Natural killer cell treated with Interleukin-12 subunit alpha and Interleukin-12 subunit beta and Interleukin-15 and Interleukin-18, amount 100 ng/mL, for 72 hours (primary cell): ENCODE measurements around the gene CACNA2D3. TPM values are rescaled to one million over a fixed set of nuclear protein-coding genes. Genes with fewer than 3 reads are reported as not detected.

ENCODE experiments used
- ATAC-seq, 2 donors: fragments of 150-1000 bp; cut with Tn5 transposase in 1 of 2; sonication (Bioruptor Pico), chemical (Tn5 transposase) in 1 of 2; 2 replicates each; pipeline ENCODE4 v1.10.0; 2021
- DNase-seq: peaks from one replicate; pipeline ENCODE4 v3.0.0; 2022; ENCODE audit warnings: low spot score
- H3K27ac Mint-ChIP-seq, 2 donors: 1 replicate in 1 of 2; 2 replicates in 1 of 2; pipeline ENCODE4 v1.8.0; 2022; ENCODE audit warnings: mixed read lengths in 2 of 2, mild to moderate bottlenecking in 1 of 2, moderate library complexity in 1 of 2
- H3K27me3 Mint-ChIP-seq, 2 donors: 1 replicate in 1 of 2; 2 replicates in 1 of 2; pipeline ENCODE4 v1.8.0; 2022; ENCODE audit warnings: mixed read lengths in 2 of 2
- H3K36me3 Mint-ChIP-seq: one replicate; pipeline ENCODE4 v1.8.0; 2022; ENCODE audit warnings: mixed read lengths
- H3K4me1 Mint-ChIP-seq, 2 donors: 1 replicate in 1 of 2; 2 replicates in 1 of 2; pipeline ENCODE4 v1.8.0; 2022; ENCODE audit warnings: low read depth in 2 of 2, mixed read lengths in 2 of 2, mild to moderate bottlenecking in 1 of 2
- H3K4me3 Mint-ChIP-seq: one replicate; pipeline ENCODE4 v1.8.0; 2022; ENCODE audit warnings: mixed read lengths
- H3K9me3 Mint-ChIP-seq: 2 replicates; pipeline ENCODE4 v1.8.0; 2022; ENCODE audit warnings: mixed read lengths
- total RNA-seq, 2 donors: library from RNA; stranded (reverse); gene quantifications; one replicate each; pipeline ENCODE4 v1.2.3, GENCODE V29; 2022

The CACNA2D3 gene
- total RNA-seq, 2 donors from 2014 or later = not detected

GRCh38 chr3:54232618-54233017, 110.3 kb downstream of the CACNA2D3 start:
- H3K9me3 Mint-ChIP-seq = peaks cover 3% of the 10 kb centered on the region
- ATAC-seq (no peak), DNase-seq (no peak)
- H3K36me3 Mint-ChIP-seq = no peaks in the 10 kb centered on the region
- H3K4me1 Mint-ChIP-seq = no peaks in the 10 kb centered on the region
- H3K27ac Mint-ChIP-seq = no peak overlapping the region
- no peak overlapping the region for H3K4me3 Mint-ChIP-seq
- peaks cover 2 to 11% of the 10 kb centered on the region in 2 donors for H3K27me3 Mint-ChIP-seq

GRCh38 chr3:54235998-54236397, 113.6 kb downstream of the CACNA2D3 start:
- H3K27me3 Mint-ChIP-seq = peaks cover 2 to 15% of the 10 kb centered on the region in 2 donors
- no peaks in the 10 kb centered on the region for H3K4me1 Mint-ChIP-seq
- H3K27ac Mint-ChIP-seq = no peak overlapping the region
- no peak overlapping the region for H3K4me3 Mint-ChIP-seq
- peaks cover 3% of the 10 kb centered on the region for H3K9me3 Mint-ChIP-seq
- ATAC-seq (no peak), DNase-seq (no peak)
- no peaks in the 10 kb centered on the region for H3K36me3 Mint-ChIP-seq

GRCh38 chr3:54237109-54237508, 114.8 kb downstream of the CACNA2D3 start:
- peaks cover 3% of the 10 kb centered on the region for H3K9me3 Mint-ChIP-seq
- no peaks in the 10 kb centered on the region for H3K36me3 Mint-ChIP-seq
- no peak overlapping the region for H3K27ac Mint-ChIP-seq
- no peaks in the 10 kb centered on the region for H3K4me1 Mint-ChIP-seq
- no peak overlapping the region for H3K4me3 Mint-ChIP-seq
- H3K27me3 Mint-ChIP-seq = peaks cover 2 to 15% of the 10 kb centered on the region in 2 donors
- no peak for ATAC-seq
- no peak for DNase-seq

GRCh38 chr3:54237788-54238502, 115.6 kb downstream of the CACNA2D3 start:
- H3K27me3 Mint-ChIP-seq = peaks cover 2 to 15% of the 10 kb centered on the region in 2 donors
- no peak overlapping the region for H3K27ac Mint-ChIP-seq
- H3K9me3 Mint-ChIP-seq = peaks cover 3% of the 10 kb centered on the region
- H3K4me3 Mint-ChIP-seq = no peak overlapping the region
- H3K4me1 Mint-ChIP-seq = no peaks in the 10 kb centered on the region
- no peak for DNase-seq
- H3K36me3 Mint-ChIP-seq = no peaks in the 10 kb centered on the region
- ATAC-seq = no peak

- H3K4me1 Mint-ChIP-seq = no peaks in the 10 kb centered on the region
Observed at GRCh38 chr3:54240309-54240708, 118.0 kb downstream of the CACNA2D3 start.

GRCh38 chr3:54243056-54243931, 120.9 kb downstream of the CACNA2D3 start:
- H3K4me3 Mint-ChIP-seq = no peak overlapping the region
- H3K36me3 Mint-ChIP-seq = no peaks in the 10 kb centered on the region
- no peaks in the 10 kb centered on the region for H3K9me3 Mint-ChIP-seq
- no peaks in the 10 kb centered on the region for H3K4me1 Mint-ChIP-seq
- ATAC-seq (peak in 1 of 2 donors; percentile 20), DNase-seq (no peak)
- H3K27ac Mint-ChIP-seq = no peak overlapping the region
- peaks cover 0 to 5% of the 10 kb centered on the region in 2 donors for H3K27me3 Mint-ChIP-seq

More at GRCh38 chr3:54240309-54240708, 118.0 kb downstream of the CACNA2D3 start:
- Mint-ChIP-seq H3K4me3 (no peak overlapping the region), H3K36me3 (no peaks in the 10 kb centered on the region), H3K9me3 (no peaks in the 10 kb centered on the region), H3K27me3 (peaks cover 0 to 5% of the 10 kb centered on the region in 2 donors), H3K27ac (no peak overlapping the region)
- DNase-seq (no peak), ATAC-seq (no peak)

- Mint-ChIP-seq H3K27ac (no peak overlapping the region), H3K36me3 (no peaks in the 10 kb centered on the region), H3K27me3 (peaks cover 0 to 3% of the 10 kb centered on the region in 2 donors), H3K4me1 (no peaks in the 10 kb centered on the region), H3K4me3 (no peak overlapping the region), H3K9me3 (no peaks in the 10 kb centered on the region)
- peak in 1 of 2 donors; percentile 36 for ATAC-seq
- DNase-seq = no peak
Observed at GRCh38 chr3:54243960-54244682, 121.8 kb downstream of the CACNA2D3 start.

GRCh38 chr3:54251705-54252104, 129.4 kb downstream of the CACNA2D3 start:
- H3K36me3 Mint-ChIP-seq = no peaks in the 10 kb centered on the region
- no peaks in the 10 kb centered on the region for H3K4me1 Mint-ChIP-seq
- no peaks in the 10 kb centered on the region for H3K27me3 Mint-ChIP-seq
- DNase-seq = no peak
- H3K9me3 Mint-ChIP-seq = no peaks in the 10 kb centered on the region
- H3K4me3 Mint-ChIP-seq = no peak overlapping the region
- no peak overlapping the region for H3K27ac Mint-ChIP-seq
- no peak for ATAC-seq

GRCh38 chr3:54257125-54257720, 134.9 kb downstream of the CACNA2D3 start:
- H3K4me1 Mint-ChIP-seq = no peaks in the 10 kb centered on the region
- H3K4me3 Mint-ChIP-seq = no peak overlapping the region
- no peak for ATAC-seq
- no peaks in the 10 kb centered on the region for H3K36me3 Mint-ChIP-seq
- peaks cover 6 to 15% of the 10 kb centered on the region in 2 donors for H3K27me3 Mint-ChIP-seq
- H3K27ac Mint-ChIP-seq = no peak overlapping the region
- no peak for DNase-seq
- H3K9me3 Mint-ChIP-seq = peaks cover 2% of the 10 kb centered on the region

- ATAC-seq = no peak
- H3K36me3 Mint-ChIP-seq = no peaks in the 10 kb centered on the region
Observed at GRCh38 chr3:54259636-54260035, 137.3 kb downstream of the CACNA2D3 start.

GRCh38 chr3:54261141-54261540, 138.8 kb downstream of the CACNA2D3 start:
- Mint-ChIP-seq H3K27ac (no peak overlapping the region), H3K27me3 (peaks cover 8 to 16% of the 10 kb centered on the region in 2 donors), H3K36me3 (no peaks in the 10 kb centered on the region), H3K4me1 (no peaks in the 10 kb centered on the region), H3K9me3 (peaks cover 2% of the 10 kb centered on the region), H3K4me3 (no peak overlapping the region)
- no peak for DNase-seq
- ATAC-seq = no peak

More at GRCh38 chr3:54259636-54260035, 137.3 kb downstream of the CACNA2D3 start:
- peaks cover 2% of the 10 kb centered on the region for H3K9me3 Mint-ChIP-seq
- peaks cover 8 to 16% of the 10 kb centered on the region in 2 donors for H3K27me3 Mint-ChIP-seq
- H3K4me3 Mint-ChIP-seq = no peak overlapping the region
- H3K27ac Mint-ChIP-seq = no peak overlapping the region
- no peaks in the 10 kb centered on the region for H3K4me1 Mint-ChIP-seq
- DNase-seq = no peak

- Mint-ChIP-seq H3K27ac (no peak overlapping the region), H3K4me1 (no peaks in the 10 kb centered on the region), H3K4me3 (no peak overlapping the region), H3K9me3 (peaks cover 2% of the 10 kb centered on the region), H3K27me3 (peaks cover 8 to 16% of the 10 kb centered on the region in 2 donors), H3K36me3 (no peaks in the 10 kb centered on the region)
- ATAC-seq (no peak), DNase-seq (no peak)
Observed at GRCh38 chr3:54262541-54262940, 140.2 kb downstream of the CACNA2D3 start.

- H3K9me3 Mint-ChIP-seq = peaks cover 2% of the 10 kb centered on the region
- peaks cover 8 to 16% of the 10 kb centered on the region in 2 donors for H3K27me3 Mint-ChIP-seq
- no peak overlapping the region for H3K4me3 Mint-ChIP-seq
- DNase-seq = no peak
- H3K27ac Mint-ChIP-seq = no peak overlapping the region
- no peaks in the 10 kb centered on the region for H3K36me3 Mint-ChIP-seq
- no peak for ATAC-seq
- no peaks in the 10 kb centered on the region for H3K4me1 Mint-ChIP-seq
Observed at GRCh38 chr3:54262946-54263345, 140.6 kb downstream of the CACNA2D3 start.
